NCI-H2081 (cell line): ENCODE results near the gene EDC4.
"Not testable (repeated sequence)": the region's sequence is repeated elsewhere in the genome, so short reads cannot be mapped to it uniquely, and the experiment has no call there.

Source experiments
- DNase-seq, 2 experiments: peaks; one replicate each; lab custom pipeline; 2025; lab: John Stamatoyannopoulos, UW

The EDC4 gene

DNA sequence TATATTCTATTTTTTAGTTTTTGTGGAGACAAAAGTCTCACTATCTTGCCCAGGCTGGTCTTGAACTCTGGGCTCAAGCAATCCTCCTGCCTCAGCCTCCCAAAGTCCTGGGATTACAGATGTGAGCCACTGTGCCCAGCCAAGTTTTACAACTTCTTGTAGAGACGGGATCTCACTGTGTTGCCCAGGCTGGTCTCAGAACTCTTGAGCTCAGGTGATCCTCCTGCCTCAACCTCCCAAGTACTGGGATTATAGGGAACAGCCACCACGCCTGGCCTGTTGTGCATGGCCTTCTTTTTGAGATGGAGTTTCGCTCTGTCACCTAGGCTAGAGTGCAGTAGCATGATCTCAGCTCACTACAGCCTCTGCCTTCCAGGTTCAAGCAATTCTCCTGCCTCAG, 19.2 kb upstream of the EDC4 start:
- no peak for DNase-seq

DNA sequence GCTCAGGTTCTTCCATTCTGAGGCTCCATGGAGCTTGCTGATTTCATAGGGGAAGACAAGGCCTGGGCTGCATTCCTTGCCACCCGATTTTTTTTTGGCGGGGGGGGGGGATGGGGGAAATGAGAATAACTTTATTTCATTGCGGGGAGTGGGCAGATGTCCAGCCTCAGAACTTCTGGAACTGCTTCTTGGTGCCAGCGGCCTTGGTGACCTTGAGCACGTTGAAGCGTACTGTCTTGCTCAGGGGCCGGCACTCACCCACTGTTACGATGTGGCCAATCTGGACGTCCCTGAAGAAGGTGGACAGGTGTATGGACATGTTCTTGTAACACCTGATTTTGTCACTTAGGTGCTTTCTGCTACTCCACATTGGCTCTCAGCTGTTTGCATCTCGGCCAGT, 17.1 kb upstream of the EDC4 start:
- no peak for DNase-seq

DNA sequence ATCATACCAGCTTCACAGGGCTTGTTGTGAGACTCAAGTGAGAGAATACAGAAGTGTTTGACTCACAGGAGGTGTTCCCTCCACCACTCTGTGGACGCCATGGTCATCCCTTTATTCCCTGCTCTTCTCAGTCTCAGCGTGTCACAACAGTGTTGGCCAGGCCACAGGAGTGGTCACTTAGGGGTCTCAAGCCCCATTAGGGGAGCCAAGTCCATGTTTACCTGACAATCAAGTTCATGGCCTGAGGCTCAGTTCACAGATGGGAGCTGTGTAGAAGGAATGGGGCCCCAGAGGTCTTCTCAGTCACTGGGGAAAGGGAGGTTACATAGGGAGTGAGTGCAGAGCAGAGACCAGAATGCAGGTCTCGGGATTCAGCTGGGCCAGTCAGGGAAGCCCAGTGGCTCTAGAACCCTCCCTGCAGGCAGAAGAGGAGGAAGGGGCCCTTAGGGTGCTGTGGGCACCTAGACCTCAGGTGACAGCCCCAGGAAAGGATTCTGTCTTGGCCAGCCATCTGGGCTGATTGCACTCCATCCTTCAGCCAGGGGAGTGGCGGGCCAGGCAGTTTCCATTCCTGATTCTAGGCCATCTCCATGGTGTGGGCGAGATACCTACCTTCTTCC, 15.8 kb upstream of the EDC4 start:
- DNase-seq, result no peak

DNA sequence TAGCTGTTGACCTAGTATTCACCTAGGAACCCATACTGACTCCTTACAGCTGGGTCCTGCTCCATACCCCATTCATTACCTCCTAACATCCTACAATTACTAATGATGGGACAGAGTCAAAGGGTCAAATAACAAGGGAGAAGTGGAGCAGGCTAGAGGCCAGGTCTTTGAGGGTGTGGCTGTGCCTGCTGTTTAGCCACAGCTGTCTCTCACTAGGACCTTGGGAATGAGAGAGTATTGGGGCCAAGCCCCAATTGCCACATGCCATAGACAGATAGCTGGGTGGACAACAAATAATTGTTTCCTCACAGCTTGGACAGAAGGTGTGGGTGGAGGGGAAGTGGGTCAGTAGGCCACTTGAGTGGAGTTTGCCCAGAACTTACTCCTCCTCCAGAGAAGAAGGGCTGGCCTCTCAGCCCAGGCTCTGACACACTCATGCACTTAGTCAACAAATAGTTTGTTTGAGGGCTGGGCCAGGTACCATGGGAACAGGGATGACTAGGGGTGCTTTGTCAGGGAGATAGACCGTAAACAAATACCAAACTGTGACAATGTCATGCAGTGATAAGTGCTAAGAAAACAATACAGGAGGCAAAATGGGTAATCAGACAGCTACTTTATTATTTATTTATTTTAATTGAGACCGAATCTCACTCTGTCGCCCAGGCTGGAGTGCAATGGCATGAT, 15.2 kb upstream of the EDC4 start:
- DNase-seq, result peak; percentile 60 to 81

DNA sequence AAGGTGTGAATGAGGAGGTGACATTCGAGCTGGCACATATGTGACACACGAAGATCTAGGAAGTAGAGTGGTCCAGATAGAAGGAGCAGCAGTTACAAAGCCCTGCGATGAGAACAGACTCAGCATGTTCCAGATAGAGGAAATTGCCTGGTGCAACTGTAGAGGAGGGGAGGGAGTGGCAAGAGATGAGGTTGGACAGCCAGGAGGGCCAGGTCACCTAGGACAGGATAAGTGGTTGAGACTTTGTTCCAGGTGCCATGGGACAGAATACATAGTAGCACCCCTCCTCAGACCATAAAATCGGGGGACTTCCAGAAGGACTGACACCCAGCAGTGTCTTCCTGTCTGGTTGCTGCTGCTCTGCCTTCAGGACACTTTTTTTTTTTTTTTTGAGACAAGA, 14.4 kb upstream of the EDC4 start:
- DNase-seq, result no peak

DNA sequence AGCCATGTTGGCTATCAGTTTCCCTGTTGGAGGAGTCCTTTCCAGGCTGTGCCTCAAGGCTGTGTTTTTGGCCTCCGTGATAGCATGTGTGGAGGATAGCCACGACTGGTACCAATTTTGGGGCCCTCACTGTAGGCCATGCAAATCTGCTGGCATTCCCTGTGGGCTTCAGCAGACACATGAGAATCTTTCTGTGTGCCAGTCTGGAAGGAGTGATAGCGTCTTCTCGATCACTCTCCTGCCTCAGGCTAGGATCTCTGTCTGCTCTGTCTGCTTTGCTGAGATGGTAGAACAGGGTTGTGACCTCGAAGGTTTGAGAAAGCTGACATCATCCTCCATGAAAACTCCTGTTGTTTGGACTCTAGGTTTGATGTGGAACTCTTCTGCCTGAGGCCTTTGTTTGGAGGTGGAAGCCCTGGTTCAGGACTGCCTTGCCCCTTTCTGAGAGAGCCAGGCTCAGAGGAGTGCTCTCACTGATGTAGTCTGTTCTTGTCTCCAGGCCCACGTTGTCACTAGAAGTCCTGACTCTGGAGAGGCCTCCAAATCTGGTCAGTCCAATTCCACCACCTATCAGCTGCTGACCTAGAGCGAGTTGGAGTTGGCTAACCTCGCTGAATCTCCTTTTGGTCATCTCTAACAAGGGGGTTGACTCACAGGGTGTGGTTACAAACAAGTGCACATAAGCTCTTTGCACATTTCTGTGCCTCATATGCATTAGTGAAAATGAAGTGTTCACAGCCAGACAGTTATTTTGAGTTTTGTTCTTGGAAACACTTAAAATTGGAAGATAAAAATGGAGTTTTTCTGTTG, 12.1 kb upstream of the EDC4 start:
- no peak for DNase-seq

DNA sequence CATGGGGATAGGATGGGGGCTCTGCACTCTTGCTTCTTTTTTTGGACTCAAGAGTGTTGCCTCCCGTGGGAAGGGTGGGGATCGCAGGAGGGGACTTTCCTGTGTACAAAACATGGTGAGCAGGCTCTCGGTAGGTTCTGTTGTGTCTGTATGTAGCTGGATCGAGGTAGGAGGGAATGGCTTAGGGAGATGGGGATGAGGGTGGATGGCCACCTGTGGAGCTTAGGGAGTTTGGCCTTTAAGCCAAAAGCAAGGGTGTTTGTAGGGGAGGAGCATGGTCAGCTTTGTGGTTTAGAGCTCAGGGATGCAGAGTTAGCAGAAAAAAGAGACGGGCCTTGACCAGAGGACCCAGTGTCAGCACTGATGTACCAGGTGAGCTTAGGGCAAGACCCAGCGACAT, 11.0 kb upstream of the EDC4 start:
- DNase-seq, result no peak

DNA sequence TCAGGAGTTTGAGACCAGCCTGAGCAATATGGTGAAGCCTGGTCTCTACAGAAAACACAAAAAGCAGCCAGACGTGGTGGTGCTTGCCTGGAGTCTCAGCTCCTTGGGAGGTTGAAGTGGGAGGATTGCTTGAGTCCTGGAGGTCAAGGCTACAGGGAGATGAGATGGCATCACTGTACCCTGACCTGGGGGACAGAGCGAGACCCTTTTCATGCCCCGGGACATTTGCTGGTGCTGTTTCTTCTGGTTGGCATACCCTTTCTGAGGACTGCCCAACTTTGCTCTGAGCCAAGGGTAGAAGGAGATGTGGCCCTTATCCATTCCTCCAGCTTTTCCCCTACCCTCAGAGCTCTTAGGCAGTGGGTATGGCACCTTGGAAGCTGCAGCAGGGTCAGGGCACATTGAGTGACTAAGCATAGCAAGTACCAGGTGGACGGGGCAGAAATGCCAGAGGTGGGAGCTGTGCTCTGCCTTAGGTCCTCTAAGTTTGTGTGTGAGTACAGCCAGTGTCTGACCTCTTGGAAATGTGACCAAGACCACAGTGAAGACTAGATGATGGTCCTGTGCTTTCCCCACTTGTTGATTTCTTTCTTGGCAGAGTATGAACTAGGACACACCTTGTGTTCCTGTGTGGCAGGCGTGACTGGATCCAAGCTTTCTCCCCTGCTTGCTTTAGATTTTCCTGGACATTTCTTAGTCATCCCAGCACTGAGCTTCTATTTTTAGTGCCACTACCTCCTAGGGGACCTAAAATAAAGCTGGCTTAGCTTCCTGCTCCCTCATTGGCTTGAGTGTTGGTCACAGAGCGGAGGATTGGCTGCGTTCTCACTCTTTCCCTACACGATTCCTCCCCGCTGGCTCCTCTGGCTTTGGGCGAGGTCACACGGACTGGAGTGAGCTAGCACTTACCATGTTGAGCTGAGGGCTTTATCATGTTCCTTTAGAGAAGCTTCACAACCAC, 9.9 kb upstream of the EDC4 start:
- DNase-seq, result no peak

DNA sequence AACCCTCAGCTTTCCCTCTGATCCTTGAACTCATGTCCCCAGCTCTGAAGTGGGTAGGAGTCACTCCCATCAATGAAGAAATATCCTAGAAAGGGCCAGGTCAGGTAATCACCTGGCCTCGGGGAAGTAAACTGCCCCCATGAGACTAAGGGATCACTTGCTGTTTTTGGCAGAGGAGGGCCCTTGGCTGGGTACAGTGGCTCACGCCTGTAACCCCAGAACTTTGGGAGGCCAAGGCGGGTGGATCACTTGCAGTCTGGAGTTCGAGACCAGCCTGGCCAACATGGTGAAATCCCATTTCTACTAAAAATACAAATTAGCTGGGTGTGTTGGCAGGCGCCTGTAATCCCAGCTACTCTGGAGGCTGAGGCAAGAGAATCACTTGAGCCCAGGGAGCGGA, 8.8 kb upstream of the EDC4 start:
- not testable (repeated sequence) for DNase-seq

DNA sequence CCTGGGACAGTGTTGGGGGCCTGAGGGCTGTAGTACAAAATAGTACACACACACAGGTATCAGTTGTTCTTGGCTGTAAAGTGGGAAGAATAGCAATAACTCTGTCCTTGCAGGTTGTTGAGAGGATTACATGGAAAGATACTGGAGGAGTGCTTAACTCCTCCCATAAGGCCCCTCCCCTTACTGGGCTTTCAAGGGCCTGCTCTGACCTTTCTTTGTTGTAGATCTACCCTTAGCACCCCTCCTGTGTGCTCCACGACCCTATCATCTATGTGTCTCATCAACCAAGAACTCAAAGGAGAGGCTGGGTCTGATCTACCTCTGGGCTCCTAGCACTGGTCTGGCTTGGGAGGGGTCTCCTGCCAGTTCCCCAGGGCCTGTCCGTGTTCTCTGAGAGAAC, 8.3 kb upstream of the EDC4 start:
- no peak for DNase-seq

DNA sequence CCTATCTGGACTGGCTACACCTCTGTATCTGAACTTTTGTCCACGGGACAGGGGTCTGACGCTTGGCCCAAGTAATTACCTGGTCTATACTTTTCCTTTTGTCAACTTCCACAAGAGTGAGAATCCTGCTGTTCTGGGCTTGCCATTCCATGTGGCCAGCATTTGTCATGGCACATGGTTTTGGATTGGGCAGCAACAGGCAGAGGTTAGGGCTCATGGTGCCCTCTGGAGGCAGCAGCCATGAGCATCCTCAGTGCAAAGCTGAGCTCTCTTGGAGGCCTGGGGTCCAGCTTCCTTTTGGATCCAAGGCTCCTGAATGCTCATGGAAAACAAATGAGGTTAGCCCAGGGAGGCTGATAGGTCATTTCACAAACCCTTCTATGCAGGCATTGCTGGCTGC, 7.5 kb upstream of the EDC4 start:
- no peak for DNase-seq

DNA sequence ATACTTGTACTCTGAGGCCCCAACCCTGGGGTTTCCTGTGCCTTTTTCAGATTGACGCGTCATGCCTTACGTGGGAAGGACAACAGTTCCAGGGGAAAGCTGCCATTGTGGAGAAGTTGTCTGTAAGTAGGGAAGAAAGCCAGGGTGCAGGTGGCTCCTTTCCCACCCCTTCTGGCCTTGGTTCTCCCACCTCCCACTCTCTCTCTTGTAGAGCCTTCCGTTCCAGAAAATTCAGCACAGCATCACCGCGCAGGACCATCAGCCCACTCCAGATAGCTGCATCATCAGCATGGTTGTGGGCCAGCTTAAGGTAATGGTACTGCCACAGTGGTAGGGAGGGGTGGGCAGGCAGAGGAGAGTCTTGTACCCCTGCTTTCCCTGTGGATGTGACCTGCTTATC, 4.6 kb upstream of the EDC4 start:
- DNase-seq, result no peak

DNA sequence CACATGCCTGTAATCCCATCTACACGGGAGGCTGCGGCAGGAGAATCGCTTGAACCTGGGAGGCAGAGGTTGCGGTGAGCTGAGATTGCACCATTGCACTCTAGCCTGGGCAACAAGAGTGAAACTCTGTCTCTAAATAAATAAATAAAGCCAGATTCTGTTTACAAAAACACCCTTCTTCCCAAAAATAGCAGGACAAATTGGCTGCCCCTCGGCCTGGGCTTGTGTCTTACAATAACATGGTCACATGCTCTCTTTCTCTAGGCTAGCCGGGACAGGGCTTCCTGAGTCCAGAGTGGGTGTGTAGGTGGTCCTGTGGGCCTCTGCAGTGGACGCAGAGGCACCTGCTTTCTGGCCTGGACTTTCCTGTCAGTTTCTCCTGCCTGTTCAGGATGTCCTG, 3.2 kb upstream of the EDC4 start:
- DNase-seq, result no peak

DNA sequence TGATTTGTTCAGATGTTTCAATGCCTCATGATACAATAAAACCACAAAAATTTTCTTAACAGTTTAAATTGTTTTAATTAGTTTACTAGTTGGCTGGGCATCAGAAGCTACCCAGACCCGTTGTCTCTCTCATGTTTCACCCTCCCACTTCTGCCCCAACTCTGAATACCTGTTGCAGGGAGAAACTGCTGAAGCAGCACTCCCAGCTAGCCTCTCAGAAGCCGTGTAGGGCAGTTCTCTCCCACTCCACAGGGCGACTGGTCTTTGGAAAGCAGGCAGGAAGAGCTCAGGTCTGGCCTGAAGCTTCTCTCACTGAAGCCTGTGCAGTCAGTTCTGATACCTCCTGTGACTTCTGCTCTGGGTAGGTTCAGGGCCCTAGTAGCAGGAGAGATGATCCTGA, 1.6 kb upstream of the EDC4 start:
- no peak for DNase-seq

DNA sequence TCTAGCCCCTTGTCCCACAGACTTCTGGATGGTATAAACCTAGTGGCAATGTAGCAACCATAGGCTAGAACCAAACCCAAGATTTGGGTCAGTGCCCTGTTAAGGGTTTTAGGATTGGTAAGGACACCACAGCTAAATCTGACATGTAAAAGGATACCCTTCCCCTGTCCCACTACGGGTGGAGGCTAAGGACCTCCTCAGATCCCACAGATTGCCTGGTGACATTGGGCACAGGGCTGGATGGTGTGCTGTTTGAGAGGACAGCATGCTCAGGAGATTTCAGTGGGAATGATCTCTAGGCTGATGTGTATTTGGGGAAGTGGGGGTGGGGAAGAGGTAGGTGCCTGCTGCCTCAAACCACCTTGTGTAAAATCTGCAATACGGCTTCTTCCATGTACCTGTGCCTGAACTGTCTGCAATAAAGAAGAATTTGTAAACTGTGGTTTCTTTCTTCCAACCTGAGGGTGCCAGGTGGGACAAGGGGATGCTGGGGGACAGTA, 671 bp upstream of the EDC4 start:
- DNase-seq, result no peak

DNA sequence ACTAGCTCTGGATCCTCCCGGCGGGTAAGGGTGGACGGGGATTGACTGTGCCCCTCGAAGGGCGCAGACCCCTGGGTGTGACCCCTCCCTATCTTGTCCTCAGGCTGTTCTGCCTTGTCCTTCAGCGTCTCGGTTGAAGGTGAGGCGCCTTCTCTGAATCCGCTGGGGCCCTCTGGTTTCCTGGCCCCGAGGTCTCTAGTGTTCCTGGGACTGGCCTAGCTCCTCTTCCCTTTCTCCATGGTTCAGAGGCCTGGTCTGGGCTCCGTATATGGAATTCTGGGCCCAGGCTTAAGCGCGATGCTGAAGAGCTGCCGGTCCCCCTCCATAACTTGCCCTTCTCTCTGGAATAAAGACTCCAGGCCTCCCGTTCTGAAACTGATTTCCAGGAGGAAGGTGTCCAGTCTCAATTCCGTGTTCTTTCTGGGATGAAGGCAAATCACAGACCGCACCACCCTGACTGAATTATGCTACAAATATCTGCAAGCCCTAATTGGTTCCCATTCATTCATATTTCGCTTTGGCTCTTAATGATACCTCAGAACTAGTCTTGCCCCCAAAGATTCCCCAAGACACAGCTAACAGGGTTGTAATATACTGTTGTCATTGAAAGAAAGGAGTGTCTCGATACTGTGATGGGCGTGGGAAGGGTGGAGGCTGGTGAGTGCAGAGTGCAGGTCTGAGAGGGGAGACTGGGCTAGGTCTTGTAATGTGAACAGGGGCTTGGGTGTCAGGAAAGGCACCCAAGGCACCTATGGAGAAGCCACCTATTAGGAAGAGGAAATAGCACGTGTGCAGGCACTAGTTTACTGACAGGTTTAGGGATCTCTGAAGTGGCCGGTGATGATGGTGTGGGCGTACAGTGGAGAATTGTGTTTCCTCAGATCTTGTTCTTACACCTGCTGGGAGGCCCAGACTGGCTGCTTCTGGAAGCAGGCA, 851 bp downstream of the EDC4 start:
- DNase-seq, result no peak

DNA sequence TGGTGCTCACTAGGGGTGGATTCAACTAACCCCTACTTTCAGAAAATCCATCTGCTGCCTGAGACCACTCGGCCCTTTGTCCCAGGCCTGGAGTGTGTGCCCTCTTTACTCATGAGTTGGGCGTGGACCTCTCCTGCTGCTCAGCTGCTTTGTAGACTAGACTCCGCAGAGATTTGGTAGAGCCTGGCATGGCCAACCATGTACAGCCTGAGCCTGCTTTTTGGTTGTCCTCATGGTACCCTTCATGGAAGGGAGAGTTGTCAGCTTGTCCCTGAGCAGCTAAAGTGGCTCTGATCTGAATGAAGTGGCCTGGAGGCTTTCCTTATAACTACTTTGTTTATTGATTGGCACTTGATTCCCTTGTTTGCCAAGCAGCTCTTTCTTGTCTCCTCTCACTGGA, 1.5 kb downstream of the EDC4 start:
- DNase-seq, result no peak

DNA sequence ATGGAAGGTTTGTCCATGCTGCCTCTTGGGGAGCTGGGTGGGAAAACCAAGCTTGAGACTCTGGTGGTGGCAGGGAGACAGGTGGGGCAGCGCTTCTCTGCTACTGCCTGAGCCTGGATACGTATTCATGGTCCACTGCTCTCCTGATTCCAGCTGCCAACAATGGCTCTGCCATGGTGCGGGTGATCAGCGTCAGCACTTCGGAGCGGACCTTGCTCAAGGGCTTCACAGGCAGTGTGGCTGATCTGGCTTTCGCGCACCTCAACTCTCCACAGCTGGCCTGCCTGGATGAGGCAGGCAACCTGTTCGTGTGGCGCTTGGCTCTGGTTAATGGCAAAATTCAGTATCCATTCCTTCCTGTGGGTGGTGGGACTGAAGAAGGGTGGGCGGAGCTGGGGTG, 4.2 kb downstream of the EDC4 start:
- no peak for DNase-seq

DNA sequence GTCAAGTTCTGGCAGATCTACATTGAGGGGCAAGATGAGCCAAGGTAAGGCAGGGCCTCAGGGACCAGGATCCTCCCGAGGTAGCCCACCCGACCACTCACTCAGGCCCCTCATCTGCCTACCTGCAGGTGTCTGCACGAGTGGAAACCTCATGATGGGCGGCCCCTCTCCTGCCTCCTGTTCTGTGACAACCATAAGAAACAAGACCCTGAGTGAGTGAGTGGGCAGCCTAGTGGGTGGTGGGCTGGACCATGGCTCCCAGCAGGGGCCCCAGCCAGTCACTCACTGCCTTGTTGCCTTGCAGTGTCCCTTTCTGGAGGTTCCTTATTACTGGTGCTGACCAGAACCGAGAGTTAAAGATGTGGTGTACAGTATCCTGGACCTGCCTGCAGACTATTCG, 5.4 kb downstream of the EDC4 start:
- DNase-seq, result no peak

DNA sequence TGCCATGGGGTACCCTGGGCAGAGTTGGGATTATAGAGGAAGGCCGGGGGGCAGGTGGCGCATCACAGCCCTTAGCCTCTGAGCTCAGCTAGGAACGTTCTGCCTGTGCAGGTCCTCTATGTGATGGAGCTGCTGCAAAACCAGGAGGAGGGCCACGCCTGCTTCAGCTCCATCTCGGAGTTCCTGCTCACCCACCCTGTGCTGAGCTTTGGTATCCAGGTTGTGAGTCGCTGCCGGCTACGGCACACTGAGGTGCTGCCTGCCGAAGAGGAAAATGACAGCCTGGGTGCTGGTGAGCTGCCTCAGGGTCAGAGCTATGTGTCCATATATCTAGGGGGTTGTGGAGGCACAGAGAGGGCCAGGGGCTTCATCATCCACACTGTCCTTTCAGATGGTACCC, 6.0 kb downstream of the EDC4 start:
- DNase-seq, result no peak

DNA sequence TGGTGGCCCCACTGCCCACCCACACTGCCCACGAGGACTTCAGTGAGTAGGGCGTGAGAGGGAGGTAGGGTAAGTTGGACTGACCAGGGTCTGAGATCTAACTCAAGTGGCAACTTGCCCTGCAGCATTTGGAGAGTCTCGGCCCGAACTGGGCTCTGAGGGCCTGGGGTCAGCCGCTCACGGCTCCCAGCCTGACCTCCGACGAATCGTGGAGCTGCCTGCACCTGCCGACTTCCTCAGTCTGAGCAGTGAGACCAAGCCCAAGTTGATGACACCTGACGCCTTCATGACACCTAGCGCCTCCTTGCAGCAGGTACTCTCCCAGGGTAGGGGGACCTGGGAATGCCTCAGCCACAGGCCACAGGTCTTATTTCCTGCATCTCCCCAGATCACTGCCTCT, 6.6 kb downstream of the EDC4 start:
- DNase-seq, result no peak
